Activated B cell treated with CpG ODN at 0.5 μM for 24 hours (primary cell): ENCODE results near the gene HDC. TPM values are rescaled to one million over a fixed set of nuclear protein-coding genes. Genes with fewer than 3 reads are reported as not detected.

Source experiments
- ATAC-seq: fragments of 200-7000 bp; cut with Tn5 transposase; one replicate; pipeline ENCODE4 v1.10.0; 2021; ENCODE audit warnings: low read depth, mild to moderate bottlenecking, moderate library complexity
- CTCF ChIA-PET: fragments of 350-600 bp; sonication (Branson Sonifier 250); formaldehyde crosslinking; loops from one replicate; lab custom pipeline; 2021; ENCODE audit warnings: antibody characterized with exemption; lab: Charles Lee
- POLR2A ChIA-PET: fragments of 350-600 bp; sonication (Branson Sonifier 250); formaldehyde crosslinking; loops from one replicate; lab custom pipeline; 2021; ENCODE audit warnings: antibody characterized with exemption; lab: Charles Lee
- DNase-seq: peaks from one replicate; pipeline ENCODE4 v3.0.0; 2022
- H3K27ac Mint-ChIP-seq: one replicate; pipeline ENCODE4 v1.8.0; 2020; ENCODE audit warnings: mixed read lengths
- H3K27me3 Mint-ChIP-seq: one replicate; pipeline ENCODE4 v1.8.0; 2021; ENCODE audit warnings: mixed read lengths
- H3K36me3 Mint-ChIP-seq: one replicate; pipeline ENCODE4 v1.8.0; 2021; ENCODE audit warnings: low read depth, mixed read lengths
- H3K4me1 Mint-ChIP-seq: one replicate; pipeline ENCODE4 v1.8.0; 2021; ENCODE audit warnings: mixed read lengths
- H3K4me3 Mint-ChIP-seq: one replicate; pipeline ENCODE4 v1.8.0; 2020; ENCODE audit warnings: mild to moderate bottlenecking, mixed read lengths
- H3K9me3 Mint-ChIP-seq: one replicate; pipeline ENCODE4 v1.8.0; 2020; ENCODE audit warnings: mixed read lengths
- intact Hi-C: fragments of 100-400 bp; cut with micrococcal nuclease; formaldehyde crosslinking; loops from one replicate; pipeline ENCODE4 v1.15.1; 2024
- total RNA-seq: library from RNA; stranded (reverse); gene quantifications from 2 replicates; pipeline ENCODE4 v1.2.3, GENCODE V29; 2022
- TF ChIP-seq, protein P1 (sequence below): fragments of 200-600 bp; IDR thresholded peaks from one replicate; pipeline ENCODE4 v1.8.0; 2022; ENCODE audit warnings: antibody characterized with exemption, mild to moderate bottlenecking

Gene HDC
- total RNA-seq, 1 donor from 2014 or later, result not detected

GRCh38 chr15:50229336-50229735, 36.2 kb downstream of the HDC start:
- POLR2A ChIA-PET, result interaction anchor here (0.6 kb wide), 1 partner anchor 1001 kb away, joined by 7 read pairs; no protein-coding TSS in a partner anchor
- CTCF ChIA-PET, result no interaction called here
- DNase-seq, result no peak
- H3K9me3 Mint-ChIP-seq, result no peaks in the 10 kb centered on the region
- intact Hi-C loops, result no loop called here
- H3K4me1 Mint-ChIP-seq, result no peaks in the 10 kb centered on the region
- H3K27me3 Mint-ChIP-seq, result no peaks in the 10 kb centered on the region
- H3K27ac Mint-ChIP-seq, result no peak overlapping the region
- H3K4me3 Mint-ChIP-seq, result no peak overlapping the region
- TF ChIP-seq, protein P1, sequence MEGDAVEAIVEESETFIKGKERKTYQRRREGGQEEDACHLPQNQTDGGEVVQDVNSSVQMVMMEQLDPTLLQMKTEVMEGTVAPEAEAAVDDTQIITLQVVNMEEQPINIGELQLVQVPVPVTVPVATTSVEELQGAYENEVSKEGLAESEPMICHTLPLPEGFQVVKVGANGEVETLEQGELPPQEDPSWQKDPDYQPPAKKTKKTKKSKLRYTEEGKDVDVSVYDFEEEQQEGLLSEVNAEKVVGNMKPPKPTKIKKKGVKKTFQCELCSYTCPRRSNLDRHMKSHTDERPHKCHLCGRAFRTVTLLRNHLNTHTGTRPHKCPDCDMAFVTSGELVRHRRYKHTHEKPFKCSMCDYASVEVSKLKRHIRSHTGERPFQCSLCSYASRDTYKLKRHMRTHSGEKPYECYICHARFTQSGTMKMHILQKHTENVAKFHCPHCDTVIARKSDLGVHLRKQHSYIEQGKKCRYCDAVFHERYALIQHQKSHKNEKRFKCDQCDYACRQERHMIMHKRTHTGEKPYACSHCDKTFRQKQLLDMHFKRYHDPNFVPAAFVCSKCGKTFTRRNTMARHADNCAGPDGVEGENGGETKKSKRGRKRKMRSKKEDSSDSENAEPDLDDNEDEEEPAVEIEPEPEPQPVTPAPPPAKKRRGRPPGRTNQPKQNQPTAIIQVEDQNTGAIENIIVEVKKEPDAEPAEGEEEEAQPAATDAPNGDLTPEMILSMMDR, result no peak
- H3K36me3 Mint-ChIP-seq, result no peaks in the 10 kb centered on the region
- ATAC-seq, result no peak

DNA sequence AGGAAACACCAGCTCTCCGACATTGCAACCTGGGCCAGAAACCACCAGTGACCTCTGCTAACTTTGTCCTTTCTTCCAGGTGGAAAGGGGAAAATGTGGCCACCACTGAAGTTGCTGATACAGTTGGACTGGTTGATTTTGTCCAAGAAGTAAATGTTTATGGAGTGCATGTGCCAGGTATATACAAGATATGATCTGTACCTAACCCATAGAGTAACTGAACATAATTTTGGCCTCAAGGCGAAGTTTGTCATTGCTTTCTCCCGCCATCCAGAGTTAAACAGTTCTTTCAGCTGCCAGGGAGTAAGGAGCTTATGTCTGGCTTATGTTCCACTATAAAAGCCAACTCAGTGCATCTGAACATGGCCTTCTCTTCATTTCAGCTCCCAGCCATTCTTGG, 36.7 kb downstream of the HDC start:
- Mint-ChIP-seq H3K27ac (no peak overlapping the region), H3K4me1 (no peaks in the 10 kb centered on the region), H3K4me3 (no peak overlapping the region), H3K27me3 (no peaks in the 10 kb centered on the region), H3K36me3 (no peaks in the 10 kb centered on the region), H3K9me3 (no peaks in the 10 kb centered on the region)
- TF ChIP-seq, protein P1, result no peak
- ATAC-seq (no peak), DNase-seq (no peak)
- ChIA-PET POLR2A (no interaction called here), CTCF (no interaction called here)
- intact Hi-C loops, result no loop called here

GRCh38 chr15:50227076-50227475, 38.5 kb downstream of the HDC start:
- ChIA-PET POLR2A (no interaction called here), CTCF (no interaction called here)
- TF ChIP-seq, protein P1, result no peak
- no peak overlapping the region for H3K27ac Mint-ChIP-seq
- peaks cover 3% of the 10 kb centered on the region for H3K4me1 Mint-ChIP-seq
- DNase-seq, result no peak
- intact Hi-C loops, result no loop called here
- H3K4me3 Mint-ChIP-seq, result no peak overlapping the region
- no peaks in the 10 kb centered on the region for H3K9me3 Mint-ChIP-seq
- H3K36me3 Mint-ChIP-seq, result no peaks in the 10 kb centered on the region
- no peaks in the 10 kb centered on the region for H3K27me3 Mint-ChIP-seq
- no peak for ATAC-seq

GRCh38 chr15:50225938-50226337, 39.6 kb downstream of the HDC start:
- Mint-ChIP-seq H3K27ac (no peak overlapping the region), H3K9me3 (no peaks in the 10 kb centered on the region), H3K36me3 (no peaks in the 10 kb centered on the region), H3K4me1 (peaks cover 4% of the 10 kb centered on the region), H3K27me3 (no peaks in the 10 kb centered on the region), H3K4me3 (no peak overlapping the region)
- intact Hi-C loops, result no loop called here
- DNase-seq (no peak), ATAC-seq (no peak)
- CTCF ChIA-PET, result no interaction called here
- POLR2A ChIA-PET, result no interaction called here
- TF ChIP-seq, protein P1, result no peak

- Mint-ChIP-seq H3K9me3 (no peaks in the 10 kb centered on the region), H3K4me1 (peaks cover 4% of the 10 kb centered on the region), H3K4me3 (no peak overlapping the region), H3K27me3 (no peaks in the 10 kb centered on the region), H3K27ac (no peak overlapping the region), H3K36me3 (no peaks in the 10 kb centered on the region)
- no peak for ATAC-seq
- TF ChIP-seq, protein P1, result no peak
- no peak for DNase-seq
- CTCF ChIA-PET, result no interaction called here
- POLR2A ChIA-PET, result interaction anchor here (0.6 kb wide), 1 partner anchor 474 kb away, joined by 3 read pairs; no protein-coding TSS in a partner anchor
- intact Hi-C loops, result no loop called here
Measured at GRCh38 chr15:50225057-50225456, 40.5 kb downstream of the HDC start.
